ENCODE data around the gene SNAI3.
"Not testable (repeated sequence)": the region's sequence is repeated elsewhere in the genome, so short reads cannot be mapped to it uniquely, and the experiment has no call there.

The SNAI3 gene

GRCh38 chr16:88671806-88672205 lies 14.5 kb downstream of the SNAI3 start:
- in situ Hi-C loops (cut with HindIII; ENCODE audit: low sequenced_read_pairs): no loop called here

- in situ Hi-C loops (cut with HindIII; ENCODE audit: low sequenced_read_pairs): no loop called here
Measured at GRCh38 chr16:88669980-88670379, 16.3 kb downstream of the SNAI3 start.

- in situ Hi-C loops (cut with HindIII; ENCODE audit: low sequenced_read_pairs): not testable (repeated sequence)
Measured at GRCh38 chr16:88669493-88669892, 16.8 kb downstream of the SNAI3 start.

- in situ Hi-C loops (cut with HindIII; ENCODE audit: low sequenced_read_pairs): no loop called here
Measured at GRCh38 chr16:88667461-88667860, 18.8 kb downstream of the SNAI3 start.

- in situ Hi-C loops (cut with HindIII; ENCODE audit: low sequenced_read_pairs): no loop called here
Measured at GRCh38 chr16:88665570-88665969, 20.7 kb downstream of the SNAI3 start.

GRCh38 chr16:88665148-88665547 lies 21.2 kb downstream of the SNAI3 start:
- in situ Hi-C loops (cut with HindIII; ENCODE audit: low sequenced_read_pairs): no loop called here

GRCh38 chr16:88662843-88663606 lies 23.3 kb downstream of the SNAI3 start, which contains the start of gene MVD:
MVD (minus strand) TSS chr16:88663091; CDS start chr16:88663080, 11 bp downstream.
- in situ Hi-C loops (cut with HindIII; ENCODE audit: low sequenced_read_pairs): no loop called here

- in situ Hi-C loops (cut with HindIII; ENCODE audit: low sequenced_read_pairs): no loop called here
Measured at GRCh38 chr16:88662222-88662842, 24.0 kb downstream of the SNAI3 start.

GRCh38 chr16:88661468-88661867 lies 24.8 kb downstream of the SNAI3 start:
- in situ Hi-C loops (cut with HindIII; ENCODE audit: low sequenced_read_pairs): no loop called here

- in situ Hi-C loops (cut with HindIII; ENCODE audit: low sequenced_read_pairs): no loop called here
Measured at GRCh38 chr16:88659160-88659559, 27.1 kb downstream of the SNAI3 start.

GRCh38 chr16:88658714-88659113 lies 27.6 kb downstream of the SNAI3 start:
- in situ Hi-C loops (cut with HindIII; ENCODE audit: low sequenced_read_pairs): no loop called here

GRCh38 chr16:88657371-88657770 lies 28.9 kb downstream of the SNAI3 start:
- in situ Hi-C loops (cut with HindIII; ENCODE audit: low sequenced_read_pairs): no loop called here

GRCh38 chr16:88656291-88656980 lies 29.9 kb downstream of the SNAI3 start:
- in situ Hi-C loops (cut with HindIII; ENCODE audit: low sequenced_read_pairs): no loop called here

- in situ Hi-C loops (cut with HindIII; ENCODE audit: low sequenced_read_pairs): no loop called here
Measured at GRCh38 chr16:88655733-88656281, 30.5 kb downstream of the SNAI3 start.

GRCh38 chr16:88655053-88655732 lies 31.1 kb downstream of the SNAI3 start:
- in situ Hi-C loops (cut with HindIII; ENCODE audit: low sequenced_read_pairs): no loop called here

GRCh38 chr16:88654363-88655052 lies 31.8 kb downstream of the SNAI3 start:
- in situ Hi-C loops (cut with HindIII; ENCODE audit: low sequenced_read_pairs): no loop called here

- in situ Hi-C loops (cut with HindIII; ENCODE audit: low sequenced_read_pairs): no loop called here
Measured at GRCh38 chr16:88653596-88654362, 32.5 kb downstream of the SNAI3 start.

- in situ Hi-C loops (cut with HindIII; ENCODE audit: low sequenced_read_pairs): no loop called here
Measured at GRCh38 chr16:88653101-88653500, 33.2 kb downstream of the SNAI3 start.

GRCh38 chr16:88652762-88653063 lies 33.6 kb downstream of the SNAI3 start:
- in situ Hi-C loops (cut with HindIII; ENCODE audit: low sequenced_read_pairs): no loop called here

All from DLD1 (cell line).